Gastroesophageal sphincter (tissue), 4 donors: Measurements from ENCODE around the gene IL19. TPM values are rescaled to one million over a fixed set of nuclear protein-coding genes. Genes with fewer than 3 reads are reported as not detected.

Experiments used
- ATAC-seq: fragments of 150-250 bp; one replicate; pipeline ENCODE4 v1.9.1; 2016; ENCODE audit warnings: mild to moderate bottlenecking, moderate library complexity
- H3K27ac ChIP-seq, 4 donors: fragments of 200-600 bp; sonication (generic) in 3 of 4; 1 replicate in 3 of 4; 2 replicates in 1 of 4; pipeline ENCODE4 v1.5.1; 2016 to 2019
- H3K27me3 ChIP-seq: fragments of 200-600 bp; sonication (generic); one replicate; pipeline ENCODE4 v1.5.1; 2019
- H3K36me3 ChIP-seq, 2 donors: fragments of 200-600 bp; sonication (generic); one replicate each; pipeline ENCODE4 v1.5.1; 2019; ENCODE audit warnings: control low read depth in 1 of 2
- H3K4me1 ChIP-seq, 3 donors: fragments of 200-600 bp; sonication (generic); 1 replicate in 2 of 3; 2 replicates in 1 of 3; pipeline ENCODE4 v1.5.1; 2016 to 2019; ENCODE audit warnings: control low read depth in 2 of 3
- H3K4me3 ChIP-seq, 2 donors: fragments of 200-600 bp; sonication (generic); one replicate each; pipeline ENCODE4 v1.5.1; 2019; ENCODE audit warnings: mild to moderate bottlenecking in 1 of 2, moderate library complexity in 1 of 2
- H3K9me3 ChIP-seq, 3 donors: fragments of 200-600 bp; sonication (generic); one replicate each; pipeline ENCODE4 v1.5.1; 2017 to 2019; ENCODE audit warnings: control low read depth in 2 of 3
- CTCF ChIP-seq, 4 experiments: fragments of 200-600 bp in 2 of 4; fragments of 450-650 bp in 2 of 4; sonication (generic) in 1 of 4; IDR thresholded peaks; one replicate each; pipeline ENCODE4 v1.5.1; 2017 to 2019; ENCODE audit warnings: antibody characterized with exemption in 4 of 4, mild to moderate bottlenecking in 2 of 4, moderate library complexity in 2 of 4
- EP300 ChIP-seq: sonication (generic); formaldehyde crosslinking; IDR thresholded peaks from one replicate; pipeline ENCODE4 v1.6.1; 2017; ENCODE audit warnings: antibody characterized with exemption, mild to moderate bottlenecking
- POLR2A ChIP-seq, 2 donors: fragments of 450-650 bp; IDR thresholded peaks; one replicate each; pipeline ENCODE4 v1.6.1; 2017; ENCODE audit warnings: antibody characterized with exemption in 2 of 2, mild to moderate bottlenecking in 2 of 2, moderate library complexity in 1 of 2
- POLR2AphosphoS5 ChIP-seq: sonication (generic); formaldehyde crosslinking; IDR thresholded peaks from one replicate; pipeline ENCODE4 v1.6.1; 2017; ENCODE audit warnings: antibody characterized with exemption
- WGBS, 2 donors: methylation state at CpG; one replicate each; pipeline ENCODE4 v1.1.5; 2018; ENCODE audit warnings: low coverage in 1 of 2; 5-methylcytosine and 5-hydroxymethylcytosine counted together
- total RNA-seq, 4 donors: library from RNA; depleted of rRNA; stranded (reverse); fragments of >200 nt; gene quantifications; one replicate each; pipeline ENCODE4 v1.1.0, GENCODE V29; 2016

IL19 gene
- total RNA-seq, 4 donors from 2014 or later = 0.27 TPM; not detected in 3

- Histone ChIP-seq H3K36me3 (no peaks in the 10 kb centered on the region), H3K9me3 (no peaks in the 10 kb centered on the region), H3K27ac (no peak overlapping the region), H3K4me1 (no peaks in the 10 kb centered on the region), H3K4me3 (no peak overlapping the region), H3K27me3 (peaks cover 38% of the 10 kb centered on the region)
- TF ChIP-seq CTCF (IDR thresholded peaks at IDR 0.05) (no peak), POLR2AphosphoS5 (no peak), POLR2A (IDR thresholded peaks at IDR 0.05) (no peak)
- no peak for ATAC-seq
- 27 to 48% methylated on average over 2 of the region's 2 CpGs for WGBS, 2 donors
Observed at GRCh38 chr1:206833106-206833680, 62.6 kb downstream of the IL19 start.

- 64 to 80% methylated on average over 1 to 2 of the region's 2 CpGs for WGBS, 2 donors
- TF ChIP-seq CTCF (IDR thresholded peaks at IDR 0.05) (no peak), POLR2AphosphoS5 (no peak), POLR2A (IDR thresholded peaks at IDR 0.05) (no peak), EP300 (no peak)
- no peak for ATAC-seq
- Histone ChIP-seq H3K9me3 (no peaks in the 10 kb centered on the region), H3K4me1 (no peaks in the 10 kb centered on the region), H3K27ac (no peak overlapping the region), H3K4me3 (no peak overlapping the region), H3K36me3 (no peaks in the 10 kb centered on the region), H3K27me3 (peaks cover 38% of the 10 kb centered on the region)
Observed at GRCh38 chr1:206833801-206834200, 63.2 kb downstream of the IL19 start.

- TF ChIP-seq CTCF (IDR thresholded peaks at IDR 0.05) = no peak
- TF ChIP-seq POLR2A (IDR thresholded peaks at IDR 0.05) = no peak
- no peak for TF ChIP-seq EP300
- TF ChIP-seq POLR2AphosphoS5 = no peak
- no peak for ATAC-seq
- Histone ChIP-seq H3K4me1 (no peaks in the 10 kb centered on the region), H3K4me3 (no peak overlapping the region), H3K36me3 (no peaks in the 10 kb centered on the region), H3K27me3 (peaks cover 36% of the 10 kb centered on the region), H3K27ac (no peak overlapping the region), H3K9me3 (no peaks in the 10 kb centered on the region)
- WGBS, 2 donors = 81 to 88% methylated on average over 4 to 6 of the region's 6 CpGs
Observed at GRCh38 chr1:206834217-206834616, 63.6 kb downstream of the IL19 start.

GRCh38 chr1:206834711-206835110, 64.1 kb downstream of the IL19 start:
- Histone ChIP-seq H3K27me3 (peaks cover 31% of the 10 kb centered on the region), H3K4me3 (no peak overlapping the region), H3K36me3 (no peaks in the 10 kb centered on the region), H3K9me3 (no peaks in the 10 kb centered on the region), H3K27ac (no peak overlapping the region), H3K4me1 (no peaks in the 10 kb centered on the region)
- WGBS, 2 donors = 64 to 78% methylated on average over 3 of the region's 3 CpGs
- no peak for TF ChIP-seq POLR2A (IDR thresholded peaks at IDR 0.05)
- TF ChIP-seq POLR2AphosphoS5 = no peak
- TF ChIP-seq EP300 = no peak
- TF ChIP-seq CTCF (IDR thresholded peaks at IDR 0.05) = no peak
- peak; percentile 76 for ATAC-seq

- WGBS, 2 donors = 50 to 64% methylated on average over 2 of the region's 3 CpGs
- Histone ChIP-seq H3K9me3 (no peaks in the 10 kb centered on the region), H3K36me3 (no peaks in the 10 kb centered on the region), H3K4me1 (no peaks in the 10 kb centered on the region), H3K27me3 (peaks cover 29% of the 10 kb centered on the region), H3K27ac (no peak overlapping the region), H3K4me3 (no peak overlapping the region)
- ATAC-seq = no peak
- TF ChIP-seq CTCF (IDR thresholded peaks at IDR 0.05) = no peak
- no peak for TF ChIP-seq POLR2A (IDR thresholded peaks at IDR 0.05)
- no peak for TF ChIP-seq POLR2AphosphoS5
- TF ChIP-seq EP300 = no peak
Observed at GRCh38 chr1:206835186-206835585, 64.6 kb downstream of the IL19 start.
